Uterus (tissue), 4 donors: ENCODE data around the gene C17orf107. TPM values are rescaled to one million over a fixed set of nuclear protein-coding genes. Genes with fewer than 3 reads are reported as not detected.

ENCODE experiments used
- DNase-seq, 2 donors: peaks; one replicate each; pipeline ENCODE4 v3.0.0-alpha.2; 2019 to 2020
- H3K27ac ChIP-seq, 2 donors: fragments of 200-600 bp; sonication (generic); 1 replicate in 1 of 2; 2 replicates in 1 of 2; pipeline ENCODE4 v1.5.1; 2016 to 2018
- H3K27me3 ChIP-seq, 2 donors: fragments of 200-600 bp; sonication (generic); one replicate each; pipeline ENCODE4 v1.5.1; 2018 to 2019; ENCODE audit warnings: control low read depth in 1 of 2
- H3K36me3 ChIP-seq, 2 donors: fragments of 200-600 bp; sonication (generic); one replicate each; pipeline ENCODE4 v1.5.1; 2019; ENCODE audit warnings: control low read depth in 1 of 2
- H3K4me1 ChIP-seq, 2 donors: fragments of 200-600 bp; sonication (generic); one replicate each; pipeline ENCODE4 v1.5.1; 2018 to 2019; ENCODE audit warnings: control low read depth in 1 of 2
- H3K4me3 ChIP-seq, 2 donors: fragments of 200-600 bp; sonication (generic); 1 replicate in 1 of 2; 2 replicates in 1 of 2; pipeline ENCODE4 v1.5.1; 2018 to 2019; ENCODE audit warnings: mild to moderate bottlenecking in 1 of 2
- H3K9me3 ChIP-seq, 2 donors: fragments of 200-600 bp; sonication (generic); one replicate each; pipeline ENCODE4 v1.5.1; 2019; ENCODE audit warnings: control low read depth in 1 of 2
- CTCF ChIP-seq, 4 experiments: fragments of 200-600 bp in 2 of 4; fragments of 450-650 bp in 2 of 4; sonication (generic) in 2 of 4; IDR thresholded peaks; one replicate each; pipeline ENCODE4 v1.5.1; 2016 to 2019; ENCODE audit warnings: antibody characterized with exemption in 4 of 4, mild to moderate bottlenecking in 2 of 4, moderate library complexity in 1 of 4
- POLR2A ChIP-seq, 2 donors: fragments of 450-650 bp; IDR thresholded peaks; one replicate each; pipeline ENCODE4 v1.6.1; 2016; ENCODE audit warnings: antibody characterized with exemption in 2 of 2, mild to moderate bottlenecking in 1 of 2, moderate library complexity in 1 of 2
- intact Hi-C: fragments of 100-400 bp; cut with DNase I; formaldehyde crosslinking; loops from one replicate; pipeline ENCODE4 v1.15.1; 2023; ENCODE audit warnings: low total_unique reads
- total RNA-seq, 4 donors: library from RNA; depleted of rRNA in 3 of 4; stranded (reverse); fragments of >200 nt in 3 of 4; gene quantifications; one replicate each; pipeline versions ENCODE4 v1.1.0 to v1.2.4, GENCODE V29; 2014 to 2023
- donor health status: DM: yes; HTN: yes; CAD: no.

The C17orf107 gene
- total RNA-seq, 4 donors from 2014 or later, result 2.9 to 6.6 (median 3.5) TPM; not detected in 1

- H3K36me3 ChIP-seq, result no peaks in the 10 kb centered on the region
- no peaks in the 10 kb centered on the region for H3K9me3 ChIP-seq
- peak in 1 of 2 donors; percentile 5 for TF ChIP-seq POLR2A (IDR thresholded peaks at IDR 0.05)
- no peak for TF ChIP-seq CTCF (IDR thresholded peaks at IDR 0.05)
- H3K4me3 ChIP-seq, result peak overlapping the region; percentile 82 to 97
- peak overlapping the region; percentile 93 to 98 for H3K27ac ChIP-seq
- H3K27me3 ChIP-seq, result no peaks in the 10 kb centered on the region
- peaks cover 12 to 17% of the 10 kb centered on the region in 2 donors for H3K4me1 ChIP-seq
- intact Hi-C loops, result no loop called here
- DNase-seq, result peak; percentile 57 to 71
Observed at GRCh38 chr17:4947411-4948165, 48.3 kb downstream of the C17orf107 start.

- peak within 1 kb of the TSS; percentile 82 to 97 for H3K4me3 ChIP-seq
- no peak for TF ChIP-seq CTCF (IDR thresholded peaks at IDR 0.05)
- peak; percentile 37 to 88 for TF ChIP-seq POLR2A (IDR thresholded peaks at IDR 0.05)
- intact Hi-C loops, result no loop called here
- H3K27me3 ChIP-seq, result no peaks in the 10 kb centered on the region
- no peaks in the 10 kb centered on the region for H3K36me3 ChIP-seq
- peaks cover 12 to 17% of the 10 kb centered on the region in 2 donors for H3K4me1 ChIP-seq
- peak within 1 kb of the TSS; percentile 93 to 98 for H3K27ac ChIP-seq
- H3K9me3 ChIP-seq, result no peaks in the 10 kb centered on the region
- peak; percentile 91 to 95 for DNase-seq
Observed at GRCh38 chr17:4948166-4948930, 49.0 kb downstream of the C17orf107 start, which contains the start of gene PFN1. TSS of gene PFN1 (minus strand) at chr17:4948530. CDS start at chr17:4948394, 136 bp downstream.

- DNase-seq, result peak; percentile 79 to 84
- Histone ChIP-seq H3K4me3 (peak overlapping the region; percentile 82 to 97), H3K9me3 (no peaks in the 10 kb centered on the region), H3K4me1 (peaks cover 12 to 17% of the 10 kb centered on the region in 2 donors), H3K27me3 (no peaks in the 10 kb centered on the region), H3K36me3 (no peaks in the 10 kb centered on the region), H3K27ac (peak overlapping the region; percentile 93 to 98)
- no peak for TF ChIP-seq CTCF (IDR thresholded peaks at IDR 0.05)
- TF ChIP-seq POLR2A (IDR thresholded peaks at IDR 0.05), result peak; percentile 43 to 67
- intact Hi-C loops, result no loop called here
Observed at GRCh38 chr17:4948931-4949320, 49.6 kb downstream of the C17orf107 start.

- Histone ChIP-seq H3K27ac (peak overlapping the region; percentile 93 to 98), H3K36me3 (no peaks in the 10 kb centered on the region), H3K4me3 (peak overlapping the region; percentile 82 to 97), H3K9me3 (no peaks in the 10 kb centered on the region), H3K27me3 (no peaks in the 10 kb centered on the region), H3K4me1 (peaks cover 12 to 17% of the 10 kb centered on the region in 2 donors)
- peak; percentile 78 to 85 for DNase-seq
- TF ChIP-seq CTCF (IDR thresholded peaks at IDR 0.05), result no peak
- peak in 1 of 2 donors; percentile 37 for TF ChIP-seq POLR2A (IDR thresholded peaks at IDR 0.05)
- intact Hi-C loops, result no loop called here
Observed at GRCh38 chr17:4949321-4950074, 50.2 kb downstream of the C17orf107 start.
